ENCODE results near the gene LDLRAD4.

The LDLRAD4 gene

GRCh38 chr18:13562494-13563029 is 344.0 kb downstream of the LDLRAD4 start:
- Histone ChIP-seq H3K27ac (replicated peaks) (no peak overlapping the region), H3K27me3 (ENCODE audit: insufficient read depth, poor library complexity, severe bottlenecking) (no peaks in the 10 kb centered on the region), H3K4me3 (replicated peaks; ENCODE audit: insufficient read depth, low read length) (no peak overlapping the region)
- DNase-seq (ENCODE audit: low read depth in 1 of 2, low spot score in 1 of 2) = no peak
- TF ChIP-seq GABPA (IDR thresholded peaks at IDR 0.05; ENCODE audit: low read depth) (no peak), SPI1 (IDR thresholded peaks at IDR 0.05; ENCODE audit: borderline replicate concordance, low read depth) (peak; percentile 24; the same call in 1 of the 2 replicates)

- no peak overlapping the region for H3K27ac ChIP-seq (replicated peaks)
- H3K4me3 ChIP-seq (replicated peaks; ENCODE audit: insufficient read depth, low read length) = no peak overlapping the region
- TF ChIP-seq POLR2AphosphoS5 (IDR thresholded peaks at IDR 0.05; ENCODE audit: low read depth) (no peak), REST (IDR thresholded peaks at IDR 0.05; ENCODE audit: insufficient replicate concordance, low read depth) (no peak), SPI1 (IDR thresholded peaks at IDR 0.05; ENCODE audit: borderline replicate concordance, low read depth) (no peak), GABPA (IDR thresholded peaks at IDR 0.05; ENCODE audit: low read depth) (no peak), CTCF (IDR thresholded peaks at IDR 0.05; ENCODE audit: insufficient read depth, low read length) (no peak)
- DNase-seq (ENCODE audit: low read depth in 1 of 2, low spot score in 1 of 2) = peak in 1 of 2 experiments; percentile 66
- H3K27me3 ChIP-seq (ENCODE audit: insufficient read depth, poor library complexity, severe bottlenecking) = no peaks in the 10 kb centered on the region
These were observed 344.8 kb downstream of the LDLRAD4 start for GRCh38 chr18:13563390-13563805.

- no peaks in the 10 kb centered on the region for H3K27me3 ChIP-seq (ENCODE audit: insufficient read depth, poor library complexity, severe bottlenecking)
- H3K27ac ChIP-seq (replicated peaks) = no peak overlapping the region
- TF ChIP-seq CTCF (IDR thresholded peaks at IDR 0.05; ENCODE audit: insufficient read depth, low read length) (no peak), SPI1 (IDR thresholded peaks at IDR 0.05; ENCODE audit: borderline replicate concordance, low read depth) (no peak), POLR2AphosphoS5 (IDR thresholded peaks at IDR 0.05; ENCODE audit: low read depth) (no peak), GABPA (IDR thresholded peaks at IDR 0.05; ENCODE audit: low read depth) (no peak), REST (IDR thresholded peaks at IDR 0.05; ENCODE audit: insufficient replicate concordance, low read depth) (no peak)
- no peak overlapping the region for H3K4me3 ChIP-seq (replicated peaks; ENCODE audit: insufficient read depth, low read length)
- no peak for DNase-seq (ENCODE audit: low read depth in 1 of 2, low spot score in 1 of 2)
These were observed 346.0 kb downstream of the LDLRAD4 start for GRCh38 chr18:13564579-13564978.

- no peak for TF ChIP-seq GABPA (IDR thresholded peaks at IDR 0.05; ENCODE audit: low read depth)
- TF ChIP-seq SPI1 (IDR thresholded peaks at IDR 0.05; ENCODE audit: borderline replicate concordance, low read depth) = no peak
- TF ChIP-seq REST (IDR thresholded peaks at IDR 0.05; ENCODE audit: insufficient replicate concordance, low read depth) = no peak
- TF ChIP-seq POLR2AphosphoS5 (IDR thresholded peaks at IDR 0.05; ENCODE audit: low read depth) = no peak
- no peak for TF ChIP-seq CTCF (IDR thresholded peaks at IDR 0.05; ENCODE audit: insufficient read depth, low read length)
- Histone ChIP-seq H3K27me3 (ENCODE audit: insufficient read depth, poor library complexity, severe bottlenecking) (no peaks in the 10 kb centered on the region), H3K4me3 (replicated peaks; ENCODE audit: insufficient read depth, low read length) (no peak overlapping the region), H3K27ac (replicated peaks) (no peak overlapping the region)
- DNase-seq (ENCODE audit: low read depth in 1 of 2, low spot score in 1 of 2) = no peak
These were observed 346.7 kb downstream of the LDLRAD4 start for GRCh38 chr18:13565228-13565627.

Measured in HL-60 (cell line).